HCT116 (cell line): ENCODE results near the gene TMEM232.

Source experiments
- POLR2A ChIP-seq: IDR thresholded peaks from 2 replicates; pipeline ENCODE4 v1.7.0; 2011; ENCODE audit warnings: borderline replicate concordance; ENCODE audit not compliant: insufficient read depth, insufficient read length; ENCODE audit errors: extremely low read depth
- POLR2AphosphoS5 ChIP-seq: IDR thresholded peaks from 2 replicates; pipeline ENCODE4 v1.6.1; 2011; ENCODE audit warnings: mild to moderate bottlenecking, low read depth, low read length, moderate library complexity

GRCh38 chr5:110544603-110545002 is 181.9 kb downstream of the TMEM232 start:
- TF ChIP-seq POLR2AphosphoS5, result no peak
- no peak for TF ChIP-seq POLR2A
